Central memory CD4-positive, alpha-beta T cell (primary cell): ENCODE measurements around the gene GCK.
"Not testable (repeated sequence)": the region's sequence is repeated elsewhere in the genome, so short reads cannot be mapped to it uniquely, and the experiment has no call there.

Source experiments
- DNase-seq: peaks from one replicate; pipeline ENCODE4 v3.0.0; 2022

Gene GCK

GRCh38 chr7:44176486-44176885 lies 12.8 kb downstream of the GCK start:
- DNase-seq, result no peak

GRCh38 chr7:44175730-44176129 lies 13.5 kb downstream of the GCK start:
- DNase-seq, result no peak

- DNase-seq, result not testable (repeated sequence)
These were observed 14.6 kb downstream of the GCK start for GRCh38 chr7:44174694-44174948.

GRCh38 chr7:44173911-44174693 lies 15.1 kb downstream of the GCK start:
- DNase-seq, result no peak

GRCh38 chr7:44172803-44173424 lies 16.3 kb downstream of the GCK start:
- DNase-seq, result no peak

- DNase-seq, result no peak
These were observed 16.9 kb downstream of the GCK start for GRCh38 chr7:44172352-44172751.

GRCh38 chr7:44171901-44172300 lies 17.3 kb downstream of the GCK start:
- not testable (repeated sequence) for DNase-seq

GRCh38 chr7:44167920-44168319 lies 21.3 kb downstream of the GCK start:
- DNase-seq, result no peak

- no peak for DNase-seq
These were observed 25.6 kb downstream of the GCK start for GRCh38 chr7:44163591-44163990.

GRCh38 chr7:44162785-44163395 lies 26.3 kb downstream of the GCK start:
- no peak for DNase-seq

GRCh38 chr7:44162179-44162578 lies 27.1 kb downstream of the GCK start:
- DNase-seq, result no peak

GRCh38 chr7:44161371-44161770 lies 27.9 kb downstream of the GCK start:
- no peak for DNase-seq

- DNase-seq, result no peak
These were observed 29.2 kb downstream of the GCK start for GRCh38 chr7:44159824-44160630.

- no peak for DNase-seq
These were observed 30.2 kb downstream of the GCK start for GRCh38 chr7:44158873-44159631.

GRCh38 chr7:44158096-44158872 lies 31.0 kb downstream of the GCK start:
- no peak for DNase-seq

- no peak for DNase-seq
These were observed 31.8 kb downstream of the GCK start for GRCh38 chr7:44157116-44158080.

GRCh38 chr7:44156453-44157010 lies 32.7 kb downstream of the GCK start:
- no peak for DNase-seq

- DNase-seq, result no peak
These were observed 33.8 kb downstream of the GCK start for GRCh38 chr7:44155191-44156185.

- DNase-seq, result no peak
These were observed 34.5 kb downstream of the GCK start for GRCh38 chr7:44154703-44155102.
